Esophagus muscularis mucosa (tissue), 3 donors: Measurements from ENCODE around the gene ZMIZ1.
A peak's percentile ranks its signal among the peaks of the same experiment; 100 is the strongest.

Experiments
- POLR2A ChIP-seq: fragments of 450-650 bp; IDR thresholded peaks from one replicate; pipeline ENCODE4 v1.6.1; 2017; ENCODE audit warnings: antibody characterized with exemption, moderate library complexity, mild to moderate bottlenecking, low read depth
- TF ChIP-seq, protein P1 (sequence below), 3 experiments: fragments of 200-600 bp in 2 of 3; fragments of 450-650 bp in 1 of 3; sonication (generic) in 2 of 3; IDR thresholded peaks; one replicate each; pipeline ENCODE4 v1.5.1; 2017 to 2019; ENCODE audit warnings: antibody characterized with exemption in 3 of 3, mild to moderate bottlenecking in 2 of 3, moderate library complexity in 1 of 3

DNA sequence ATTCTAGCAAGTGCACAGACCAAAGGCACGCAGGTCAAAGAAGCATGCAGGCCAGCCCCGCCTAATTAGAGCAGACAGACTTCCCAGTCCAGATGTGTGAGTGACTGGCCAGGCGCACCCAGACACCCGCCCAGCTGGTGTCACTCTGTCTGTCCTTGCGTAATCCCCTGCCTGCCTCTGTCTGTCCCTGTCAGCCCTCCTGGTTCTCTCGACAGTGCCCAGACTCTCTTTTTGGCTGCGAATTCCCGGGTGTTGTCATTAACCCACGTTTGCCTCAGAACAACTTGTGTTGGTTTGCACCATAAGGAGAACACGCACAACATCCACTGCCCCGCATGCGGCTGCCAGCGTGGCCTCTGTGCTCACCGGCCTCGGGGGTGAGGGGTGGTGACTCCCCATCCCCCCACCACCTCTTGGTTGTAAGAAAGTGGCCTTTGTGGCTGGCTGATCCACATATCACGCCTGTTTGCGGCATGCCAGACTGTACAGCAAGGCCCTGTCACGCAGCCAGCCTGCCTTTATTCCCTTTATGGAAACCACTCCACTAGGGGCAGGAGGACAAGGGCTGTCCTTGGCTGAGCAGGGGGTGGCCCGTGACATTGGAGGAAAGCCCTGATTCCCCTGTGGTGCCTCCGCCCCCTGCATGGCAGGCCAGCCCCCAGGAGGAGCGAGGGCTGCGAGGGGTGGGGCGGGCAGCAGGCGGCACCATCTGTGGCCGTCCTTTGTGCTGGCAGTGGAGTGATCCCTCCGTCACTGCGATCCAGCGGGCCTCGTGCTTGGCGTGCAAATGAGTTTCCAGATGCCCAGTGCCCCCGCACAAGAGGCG, 205.7 kb downstream of the ZMIZ1 start:
- TF ChIP-seq POLR2A, result no peak
- TF ChIP-seq, protein P1, sequence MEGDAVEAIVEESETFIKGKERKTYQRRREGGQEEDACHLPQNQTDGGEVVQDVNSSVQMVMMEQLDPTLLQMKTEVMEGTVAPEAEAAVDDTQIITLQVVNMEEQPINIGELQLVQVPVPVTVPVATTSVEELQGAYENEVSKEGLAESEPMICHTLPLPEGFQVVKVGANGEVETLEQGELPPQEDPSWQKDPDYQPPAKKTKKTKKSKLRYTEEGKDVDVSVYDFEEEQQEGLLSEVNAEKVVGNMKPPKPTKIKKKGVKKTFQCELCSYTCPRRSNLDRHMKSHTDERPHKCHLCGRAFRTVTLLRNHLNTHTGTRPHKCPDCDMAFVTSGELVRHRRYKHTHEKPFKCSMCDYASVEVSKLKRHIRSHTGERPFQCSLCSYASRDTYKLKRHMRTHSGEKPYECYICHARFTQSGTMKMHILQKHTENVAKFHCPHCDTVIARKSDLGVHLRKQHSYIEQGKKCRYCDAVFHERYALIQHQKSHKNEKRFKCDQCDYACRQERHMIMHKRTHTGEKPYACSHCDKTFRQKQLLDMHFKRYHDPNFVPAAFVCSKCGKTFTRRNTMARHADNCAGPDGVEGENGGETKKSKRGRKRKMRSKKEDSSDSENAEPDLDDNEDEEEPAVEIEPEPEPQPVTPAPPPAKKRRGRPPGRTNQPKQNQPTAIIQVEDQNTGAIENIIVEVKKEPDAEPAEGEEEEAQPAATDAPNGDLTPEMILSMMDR (IDR thresholded peaks at IDR 0.05), result peak in 1 of 3 experiments; percentile 23
